MM.1S (cell line): ENCODE data around the gene RAPGEF4.

Experiments
- CTCF ChIP-seq: fragments of 300-600 bp; sonication (generic); IDR thresholded peaks from 2 replicates; pipeline ENCODE4 v1.5.1; 2016; ENCODE audit warnings: antibody characterized with exemption, low read length, mixed read lengths
- EZH2 ChIP-seq: fragments of 300-600 bp; sonication (generic); optimal IDR thresholded peaks from 2 replicates; pipeline ENCODE3; 2017; ENCODE audit warnings: low read depth, mild to moderate bottlenecking, antibody characterized with exemption, low read length, mixed read lengths
- EZH2phosphoT487 ChIP-seq: fragments of 300-600 bp; sonication (generic); IDR thresholded peaks from 2 replicates; pipeline ENCODE4 v1.6.1; 2018; ENCODE audit warnings: antibody characterized with exemption, low read length

GRCh38 chr2:173101687-173102086, 366.0 kb downstream of the RAPGEF4 start:
- no peak for TF ChIP-seq CTCF
- TF ChIP-seq EZH2: no peak
- no peak for TF ChIP-seq EZH2phosphoT487
